Measurements from ENCODE around the gene GPT2. TPM values are rescaled to one million over a fixed set of nuclear protein-coding genes. Genes with fewer than 3 reads are reported as not detected.

GPT2 gene
- total RNA-seq, 6 experiments from 2014 or later: 30.8 to 163 (median 92.0) TPM

- intact Hi-C loops (cut with DNase I): no loop called here
- peaks cover 0 to 55% (median 20%) of the 10 kb centered on the region in 4 donors for H3K36me3 ChIP-seq
- 89% methylated on average over 5 of the region's 5 CpGs for WGBS (ENCODE audit: insufficient coverage, low coverage, low lambda C conversion rate, missing lambda C conversion rate)
- no peaks in the 10 kb centered on the region for H3K9me3 ChIP-seq
- TF ChIP-seq CTCF (IDR thresholded peaks at IDR 0.05) (no peak), POLR2A (IDR thresholded peaks at IDR 0.05) (no peak)
- H3K4me3 ChIP-seq: no peak overlapping the region
- no peak overlapping the region for H3K27ac ChIP-seq
- ATAC-seq: no peak
- no peaks in the 10 kb centered on the region for H3K27me3 ChIP-seq
- no peaks in the 10 kb centered on the region for H3K4me1 ChIP-seq
- no peak for DNase-seq
Measured at GRCh38 chr16:46903255-46903905, 19.2 kb downstream of the GPT2 start.

- Histone ChIP-seq H3K27ac (no peak overlapping the region), H3K9me3 (no peaks in the 10 kb centered on the region), H3K27me3 (no peaks in the 10 kb centered on the region), H3K4me3 (no peak overlapping the region), H3K4me1 (no peaks in the 10 kb centered on the region), H3K36me3 (peaks cover 0 to 53% (median 19%) of the 10 kb centered on the region in 4 donors)
- DNase-seq (no peak), ATAC-seq (no peak)
- WGBS (ENCODE audit: insufficient coverage, low coverage, low lambda C conversion rate, missing lambda C conversion rate): 93% methylated on average over 3 of the region's 3 CpGs
- TF ChIP-seq POLR2A (IDR thresholded peaks at IDR 0.05) (no peak), CTCF (IDR thresholded peaks at IDR 0.05) (no peak)
- intact Hi-C loops (cut with DNase I): no loop called here
Measured at GRCh38 chr16:46904471-46904870, 20.3 kb downstream of the GPT2 start.

GRCh38 chr16:46906360-46907060 is 22.3 kb downstream of the GPT2 start:
- Histone ChIP-seq H3K9me3 (no peaks in the 10 kb centered on the region), H3K27me3 (no peaks in the 10 kb centered on the region), H3K36me3 (peaks cover 0 to 50% (median 20%) of the 10 kb centered on the region in 4 donors), H3K4me1 (no peaks in the 10 kb centered on the region), H3K27ac (no peak overlapping the region), H3K4me3 (no peak overlapping the region)
- ATAC-seq: no peak
- TF ChIP-seq POLR2A (IDR thresholded peaks at IDR 0.05): no peak
- TF ChIP-seq CTCF (IDR thresholded peaks at IDR 0.05): no peak
- intact Hi-C loops (cut with DNase I): loop anchor here (5.0 kb wide), 2 partner anchors 49 to 54 kb away; no protein-coding TSS in a partner anchor
- no peak for DNase-seq
- 94% methylated on average over 3 of the region's 12 CpGs for WGBS (ENCODE audit: insufficient coverage, low coverage, low lambda C conversion rate, missing lambda C conversion rate)

GRCh38 chr16:46907061-46907774 is 23.1 kb downstream of the GPT2 start:
- peak in 3 of 4 donors; percentile 14 to 30 (median 25) for ATAC-seq
- DNase-seq: no peak
- H3K36me3 ChIP-seq: peaks cover 0 to 57% (median 25%) of the 10 kb centered on the region in 4 donors
- H3K27ac ChIP-seq: no peak overlapping the region
- no peak overlapping the region for H3K4me3 ChIP-seq
- H3K4me1 ChIP-seq: no peaks in the 10 kb centered on the region
- no peaks in the 10 kb centered on the region for H3K27me3 ChIP-seq
- TF ChIP-seq POLR2A (IDR thresholded peaks at IDR 0.05) (no peak), CTCF (IDR thresholded peaks at IDR 0.05) (no peak)
- intact Hi-C loops (cut with DNase I): loop anchor here (5.0 kb wide), 2 partner anchors 50 to 55 kb away; no protein-coding TSS in a partner anchor
- H3K9me3 ChIP-seq: no peaks in the 10 kb centered on the region
- WGBS (ENCODE audit: insufficient coverage, low coverage, low lambda C conversion rate, missing lambda C conversion rate): 70% methylated on average over 7 of the region's 12 CpGs

Data from right lobe of liver (tissue), 6 donors.